ENCODE results near the gene CLN6. TPM values are rescaled to one million over a fixed set of nuclear protein-coding genes. Genes with fewer than 3 reads are reported as not detected.

CLN6 gene
- total RNA-seq, 2 experiments from 2014 or later = 60.2 to 117 TPM

DNA sequence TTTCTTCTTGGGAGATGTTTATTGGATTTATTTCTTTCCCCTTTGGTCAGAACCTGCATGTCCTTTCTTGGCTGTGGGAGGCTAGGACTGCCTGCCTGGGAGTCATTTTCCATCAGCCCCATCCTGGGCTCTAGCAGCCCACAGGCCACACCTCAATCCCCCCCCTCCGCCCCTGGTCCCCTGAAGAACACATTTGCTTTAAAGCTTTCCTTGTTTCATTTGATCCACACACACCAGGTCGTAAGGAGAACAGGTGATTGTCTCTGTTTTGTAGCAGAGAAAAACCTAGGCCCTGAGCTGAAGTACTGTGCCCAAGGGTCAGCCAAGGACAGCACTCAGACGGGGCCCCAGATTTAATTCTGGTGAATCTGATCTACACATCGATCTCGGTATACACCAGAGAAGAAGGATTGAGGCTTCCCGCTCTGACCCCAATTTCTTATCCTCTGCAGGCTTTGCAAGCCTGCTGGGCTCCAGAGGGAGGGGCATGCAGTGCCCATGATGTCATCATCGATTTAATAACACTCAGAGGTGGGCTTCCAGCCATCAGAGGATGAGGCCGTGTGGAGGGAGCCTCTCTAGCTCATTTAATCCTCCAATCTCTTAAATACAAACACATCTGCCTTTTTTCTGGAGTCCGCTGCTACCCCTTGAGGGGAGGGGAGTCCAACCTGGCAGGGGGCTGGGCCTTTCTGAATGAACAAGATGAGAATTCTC lies 1.7 kb upstream of the CLN6 start:
- 0 out of 2 replicates have a peak, but pooled peaks cover 5% of the 10 kb centered on the region for H3K36me3 ChIP-seq (ENCODE audit: insufficient read depth, low read length)
- H3K9me3 ChIP-seq (ENCODE audit: low read length) = no peaks in the 10 kb centered on the region
- no peak overlapping the region for H3K27ac ChIP-seq (ENCODE audit: low read depth, low read length, poor library complexity, severe bottlenecking)
- H3K4me3 ChIP-seq (ENCODE audit: low read depth, low read length, poor library complexity, severe bottlenecking) = no peak overlapping the region
- POLR2A ChIA-PET = interaction anchor here (0.7 kb wide), 1 partner anchor 1180 kb away, joined by 5 read pairs; no protein-coding TSS in a partner anchor
- no TSS peak for BruUV-seq (replicated peaks)
- peaks cover 32% of the 10 kb centered on the region for H3K4me1 ChIP-seq (ENCODE audit: insufficient read depth, low read length, poor library complexity, severe bottlenecking)
- intact Hi-C loops (cut with micrococcal nuclease; ENCODE audit: unreplicated experiment) = no loop called here
- H3K9me2 ChIP-seq (ENCODE audit: insufficient read depth, low read length) = no peaks in the 10 kb centered on the region
- H3K4me2 ChIP-seq (ENCODE audit: low read length) = peak overlapping the region; percentile 89
- no peak overlapping the region for H2AFZ ChIP-seq (ENCODE audit: low read length)
- CTCF ChIA-PET (ENCODE audit: unreplicated experiment) = interaction anchor here (0.6 kb wide), 1 partner anchor 88 kb away, joined by 4 read pairs; no protein-coding TSS in a partner anchor
- peaks cover 29% of the 10 kb centered on the region for H3K79me2 ChIP-seq (ENCODE audit: insufficient read depth, low read depth, low read length)
- TF ChIP-seq EZH2phosphoT487 (IDR thresholded peaks at IDR 0.05; ENCODE audit: borderline replicate concordance, low read depth, low read length) = no peak
- TF ChIP-seq, protein P1, sequence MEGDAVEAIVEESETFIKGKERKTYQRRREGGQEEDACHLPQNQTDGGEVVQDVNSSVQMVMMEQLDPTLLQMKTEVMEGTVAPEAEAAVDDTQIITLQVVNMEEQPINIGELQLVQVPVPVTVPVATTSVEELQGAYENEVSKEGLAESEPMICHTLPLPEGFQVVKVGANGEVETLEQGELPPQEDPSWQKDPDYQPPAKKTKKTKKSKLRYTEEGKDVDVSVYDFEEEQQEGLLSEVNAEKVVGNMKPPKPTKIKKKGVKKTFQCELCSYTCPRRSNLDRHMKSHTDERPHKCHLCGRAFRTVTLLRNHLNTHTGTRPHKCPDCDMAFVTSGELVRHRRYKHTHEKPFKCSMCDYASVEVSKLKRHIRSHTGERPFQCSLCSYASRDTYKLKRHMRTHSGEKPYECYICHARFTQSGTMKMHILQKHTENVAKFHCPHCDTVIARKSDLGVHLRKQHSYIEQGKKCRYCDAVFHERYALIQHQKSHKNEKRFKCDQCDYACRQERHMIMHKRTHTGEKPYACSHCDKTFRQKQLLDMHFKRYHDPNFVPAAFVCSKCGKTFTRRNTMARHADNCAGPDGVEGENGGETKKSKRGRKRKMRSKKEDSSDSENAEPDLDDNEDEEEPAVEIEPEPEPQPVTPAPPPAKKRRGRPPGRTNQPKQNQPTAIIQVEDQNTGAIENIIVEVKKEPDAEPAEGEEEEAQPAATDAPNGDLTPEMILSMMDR (conservative IDR thresholded peaks at IDR 0.05; ENCODE audit: low read length) = no peak
- no peak for DNase-seq (ENCODE audit: low spot score)
- no peaks in the 10 kb centered on the region for H4K20me1 ChIP-seq (ENCODE audit: insufficient read depth, low read length)

DNA sequence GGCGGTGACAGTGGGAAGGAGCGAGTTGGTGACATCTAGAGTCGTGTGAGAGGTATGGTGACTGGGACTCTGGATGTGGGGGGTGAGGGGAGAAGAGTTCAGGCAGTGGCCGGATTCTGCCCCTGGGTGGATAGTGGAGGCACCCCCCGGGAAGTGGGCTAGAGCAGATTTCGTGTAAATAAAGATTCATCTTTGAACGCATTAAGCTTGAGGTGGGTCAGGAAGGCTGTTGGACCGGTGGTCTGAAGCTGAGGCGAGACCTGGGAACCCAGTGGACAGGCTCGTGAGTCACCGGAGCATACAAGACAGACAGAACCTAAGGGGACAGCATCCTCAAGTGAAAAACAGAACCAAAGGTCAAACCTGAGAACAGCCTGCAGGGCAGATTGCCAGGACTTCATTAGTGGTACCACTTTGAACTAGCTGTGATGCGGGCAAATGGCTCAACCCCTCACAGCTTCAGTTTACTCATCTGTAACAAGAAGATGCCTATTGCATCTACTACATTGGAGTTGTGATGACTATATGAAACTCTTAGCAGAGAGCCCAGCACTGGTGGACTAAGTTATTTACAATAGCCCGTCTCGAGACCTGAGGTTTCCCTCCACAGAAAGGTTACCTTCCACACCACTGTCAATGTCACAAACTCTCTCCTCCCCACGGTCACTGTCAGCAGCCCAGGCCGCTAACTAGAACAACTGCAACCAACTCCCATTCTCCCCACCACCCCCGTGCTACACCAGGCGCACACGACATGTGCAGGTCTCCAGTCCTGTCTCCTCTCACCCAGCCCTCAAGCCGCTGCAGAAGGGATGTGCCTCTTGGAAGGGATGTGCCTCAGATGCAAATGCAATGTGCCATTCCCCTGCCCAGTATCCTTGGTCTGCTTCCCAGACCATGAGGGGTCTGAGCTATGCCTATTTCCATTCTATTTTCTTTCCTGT lies 901 bp upstream of the CLN6 start:
- Histone ChIP-seq H2AFZ (ENCODE audit: low read length) (peak overlapping the region; percentile 88), H3K4me1 (ENCODE audit: insufficient read depth, low read length, poor library complexity, severe bottlenecking) (peaks cover 41% of the 10 kb centered on the region), H3K36me3 (ENCODE audit: insufficient read depth, low read length) (peaks cover 7% of the 10 kb centered on the region; the same call in 1 of the 2 replicates), H3K27ac (ENCODE audit: low read depth, low read length, poor library complexity, severe bottlenecking) (peak overlapping the region; percentile 80), H3K4me3 (ENCODE audit: low read depth, low read length, poor library complexity, severe bottlenecking) (peak overlapping the region; percentile 80), H4K20me1 (ENCODE audit: insufficient read depth, low read length) (no peaks in the 10 kb centered on the region), H3K79me2 (ENCODE audit: insufficient read depth, low read depth, low read length) (peaks cover 37% of the 10 kb centered on the region), H3K9me2 (ENCODE audit: insufficient read depth, low read length) (no peaks in the 10 kb centered on the region), H3K9me3 (ENCODE audit: low read length) (no peaks in the 10 kb centered on the region), H3K4me2 (ENCODE audit: low read length) (peak overlapping the region; percentile 89)
- intact Hi-C loops (cut with micrococcal nuclease; ENCODE audit: unreplicated experiment) = no loop called here
- CTCF ChIA-PET (ENCODE audit: unreplicated experiment) = no interaction called here
- peak; percentile 37 for DNase-seq (ENCODE audit: low spot score)
- no peak for TF ChIP-seq EZH2phosphoT487 (IDR thresholded peaks at IDR 0.05; ENCODE audit: borderline replicate concordance, low read depth, low read length)
- TF ChIP-seq, protein P1 (conservative IDR thresholded peaks at IDR 0.05; ENCODE audit: low read length) = peak; percentile 63; the same call in 1 of the 2 replicates
- BruUV-seq (replicated peaks) = TSS peak; percentile 68
- POLR2A ChIA-PET = no interaction called here
